SK-N-SH (cell line): ENCODE data around the gene WWTR1.

Experiments
- CTCF ChIP-seq: fragments of 200-600 bp; sonication (generic); IDR thresholded peaks from 2 replicates; pipeline ENCODE4 v1.6.1; 2017; ENCODE audit warnings: antibody characterized with exemption, mild to moderate bottlenecking, moderate library complexity
- EP300 ChIP-seq, 2 experiments: IDR thresholded peaks; 2 replicates each; pipeline versions ENCODE4 v1.4.0 to v1.6.1; 2012; ENCODE audit warnings: borderline replicate concordance in 1 of 2, low read depth in 1 of 2, low read length in 1 of 2
- GATA2 ChIP-seq: sonication (generic); formaldehyde crosslinking; IDR thresholded peaks from 2 replicates; pipeline ENCODE4 v1.5.0; 2020; ENCODE audit warnings: mild to moderate bottlenecking, missing genetic modification reagents
- JUND ChIP-seq: IDR thresholded peaks from 2 replicates; pipeline ENCODE4 v1.4.0; 2012
- NFIC ChIP-seq: IDR thresholded peaks from 2 replicates; pipeline ENCODE4 v1.4.0; 2012; ENCODE audit warnings: borderline replicate concordance
- POLR2AphosphoS5 ChIP-seq: IDR thresholded peaks from 2 replicates; pipeline ENCODE4 v1.6.1; 2012; ENCODE audit warnings: low read depth, low read length
- RCOR1 ChIP-seq: fragments of 150-350 bp; IDR thresholded peaks from 2 replicates; pipeline ENCODE4 v1.6.1; 2017; ENCODE audit warnings: antibody characterized with exemption, low read length
- TEAD4 ChIP-seq: IDR thresholded peaks from 2 replicates; pipeline ENCODE4 v1.4.0; 2012; ENCODE audit warnings: mild to moderate bottlenecking, borderline replicate concordance; ENCODE audit not compliant: insufficient read depth

DNA sequence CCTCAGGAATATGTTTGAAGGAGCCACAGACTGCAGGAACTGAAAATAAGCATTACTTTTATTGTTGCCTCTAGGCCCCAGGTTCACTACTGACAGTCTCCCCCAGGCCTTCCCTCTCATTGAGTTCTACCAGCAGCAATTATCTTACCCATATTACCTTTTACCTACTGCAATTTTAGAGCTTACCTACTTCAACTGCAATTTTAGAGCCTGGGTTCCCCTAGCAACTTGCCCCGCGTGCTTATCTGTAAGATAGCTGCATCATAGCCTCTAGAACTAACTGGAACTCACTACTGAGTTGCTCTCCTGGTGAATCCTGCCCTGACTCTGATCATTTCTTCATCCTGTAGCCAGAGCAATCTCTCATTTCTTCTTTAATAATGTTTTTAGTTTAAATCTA is 29.2 kb upstream of the WWTR1 start:
- TF ChIP-seq CTCF (no peak), EP300 (IDR thresholded peaks at IDR 0.05; ENCODE audit: borderline replicate concordance in 1 of 2, low read depth in 1 of 2, low read length in 1 of 2) (no peak), JUND (no peak), GATA2 (CRISPR knock-in tag) (no peak), TEAD4 (no peak), POLR2AphosphoS5 (no peak), RCOR1 (no peak), NFIC (no peak)
